Measurements from ENCODE around the gene FAM53C.

DNA sequence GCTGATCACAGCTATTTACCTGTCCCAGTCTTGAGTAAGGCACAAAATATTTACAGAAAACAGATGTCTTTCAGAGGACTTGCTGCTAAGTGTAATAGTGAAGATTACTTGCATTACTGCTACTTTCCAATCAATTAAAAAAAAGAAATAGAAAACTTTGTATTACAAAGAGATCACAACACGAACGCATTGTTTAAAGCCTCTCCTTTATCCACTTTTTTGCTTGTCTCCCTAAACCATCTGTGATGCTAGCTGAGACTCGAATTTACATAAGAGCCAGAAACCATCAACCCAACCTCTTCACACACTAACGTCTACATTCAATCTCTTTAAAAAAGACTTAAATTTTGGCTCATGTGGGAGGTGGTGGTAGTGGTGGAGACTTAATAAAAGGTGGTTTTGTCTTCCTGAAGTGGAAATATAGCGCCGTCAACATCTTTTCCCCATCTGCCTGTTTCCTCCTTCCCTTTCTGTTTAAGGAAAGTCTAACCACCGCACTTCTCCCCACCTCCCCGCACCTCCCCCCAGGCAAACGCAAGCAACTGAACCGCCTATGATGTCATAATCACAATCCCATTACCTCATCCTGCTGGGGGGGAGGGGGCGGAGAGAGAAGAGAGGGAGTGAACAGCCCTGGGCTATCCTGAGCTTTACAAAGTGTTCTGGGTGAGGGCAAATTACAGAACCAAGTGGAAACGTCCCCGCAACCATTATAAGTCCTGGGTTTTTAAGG is 948 bp upstream of the FAM53C start:
- TF ChIP-seq CHD2 (IDR thresholded peaks at IDR 0.05; ENCODE audit: borderline replicate concordance, low read depth, low read length): peak; percentile 81
- TF ChIP-seq MXI1 (IDR thresholded peaks at IDR 0.05; ENCODE audit: low read depth, low read length): peak; percentile 43; the same call in 1 of the 2 replicates
- no peak for TF ChIP-seq RAD21 (IDR thresholded peaks at IDR 0.05; ENCODE audit: insufficient read depth, low read depth, low read length)
- TF ChIP-seq, protein P1, sequence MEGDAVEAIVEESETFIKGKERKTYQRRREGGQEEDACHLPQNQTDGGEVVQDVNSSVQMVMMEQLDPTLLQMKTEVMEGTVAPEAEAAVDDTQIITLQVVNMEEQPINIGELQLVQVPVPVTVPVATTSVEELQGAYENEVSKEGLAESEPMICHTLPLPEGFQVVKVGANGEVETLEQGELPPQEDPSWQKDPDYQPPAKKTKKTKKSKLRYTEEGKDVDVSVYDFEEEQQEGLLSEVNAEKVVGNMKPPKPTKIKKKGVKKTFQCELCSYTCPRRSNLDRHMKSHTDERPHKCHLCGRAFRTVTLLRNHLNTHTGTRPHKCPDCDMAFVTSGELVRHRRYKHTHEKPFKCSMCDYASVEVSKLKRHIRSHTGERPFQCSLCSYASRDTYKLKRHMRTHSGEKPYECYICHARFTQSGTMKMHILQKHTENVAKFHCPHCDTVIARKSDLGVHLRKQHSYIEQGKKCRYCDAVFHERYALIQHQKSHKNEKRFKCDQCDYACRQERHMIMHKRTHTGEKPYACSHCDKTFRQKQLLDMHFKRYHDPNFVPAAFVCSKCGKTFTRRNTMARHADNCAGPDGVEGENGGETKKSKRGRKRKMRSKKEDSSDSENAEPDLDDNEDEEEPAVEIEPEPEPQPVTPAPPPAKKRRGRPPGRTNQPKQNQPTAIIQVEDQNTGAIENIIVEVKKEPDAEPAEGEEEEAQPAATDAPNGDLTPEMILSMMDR (IDR thresholded peaks at IDR 0.05 in 2 of 3, conservative IDR thresholded peaks at IDR 0.05 in 1 of 3; ENCODE audit: control insufficient read depth in 2 of 3, extremely low read depth in 1 of 3, insufficient read depth in 1 of 3, low read depth in 3 of 3, low read length in 3 of 3): no peak
- no peak for TF ChIP-seq POLR2AphosphoS2 (IDR thresholded peaks at IDR 0.05; ENCODE audit: low read depth, low read length)
- TF ChIP-seq POLR2AphosphoS5 (IDR thresholded peaks at IDR 0.05; ENCODE audit: low read length): no peak
- TF ChIP-seq ATF2 (IDR thresholded peaks at IDR 0.05; ENCODE audit: low read length): peak; percentile 100
- TF ChIP-seq ZBTB40 (IDR thresholded peaks at IDR 0.05; ENCODE audit: borderline replicate concordance): no peak
- TF ChIP-seq SRF (IDR thresholded peaks at IDR 0.05; ENCODE audit: low read depth in 2 of 2, low read length in 2 of 2): no peak
- TF ChIP-seq BCL11A (IDR thresholded peaks at IDR 0.05; ENCODE audit: low read depth, low read length): peak; percentile 38; the same call in 1 of the 2 replicates

All from GM12878 (cell line).